Activated CD4-positive, alpha-beta T cell treated with anti-CD3 and anti-CD28 coated beads, Interleukin-2, amount 50 U/mL, for 4 hours (primary cell): ENCODE data around the gene IRF2BP1.

ENCODE experiments used
- DNase-seq, 2 experiments: peaks; one replicate each; pipeline ENCODE4 v3.0.0-alpha.2; 2020

Gene IRF2BP1

GRCh38 chr19:45860359-45861259 is 25.3 kb downstream of the IRF2BP1 start:
- DNase-seq: no peak

DNA sequence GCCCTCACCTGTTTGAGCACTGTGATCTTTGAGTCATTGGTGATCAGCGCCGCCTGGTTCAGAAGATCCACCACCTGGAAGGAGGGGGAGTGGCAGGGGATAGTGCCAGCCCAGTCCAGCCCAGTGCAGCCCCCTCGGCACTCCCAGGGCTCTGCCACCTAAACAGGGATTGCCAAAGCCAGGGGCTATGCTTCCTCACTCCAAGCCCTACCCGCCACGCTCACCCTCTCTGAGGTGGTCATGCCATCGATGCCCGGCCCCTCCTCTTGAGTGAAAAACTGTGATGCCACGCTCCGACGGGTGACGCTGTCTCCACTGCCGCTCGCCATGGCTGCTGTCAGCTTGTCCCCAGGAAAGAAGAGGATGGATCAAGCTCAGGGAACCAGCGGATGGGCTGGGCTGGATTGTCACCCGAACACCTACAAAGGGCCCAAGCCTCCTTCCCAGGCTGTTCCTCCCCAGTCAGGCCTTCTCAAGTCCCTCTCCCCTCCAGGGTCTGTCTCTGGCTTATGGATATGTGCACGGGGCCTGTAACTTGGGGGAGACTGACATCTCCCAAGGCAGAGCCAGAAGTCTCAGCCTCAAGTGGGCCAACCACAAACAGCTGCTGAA is 31.7 kb downstream of the IRF2BP1 start:
- DNase-seq: no peak

- no peak for DNase-seq
Measured at GRCh38 chr19:45852983-45853382, 33.0 kb downstream of the IRF2BP1 start.

DNA sequence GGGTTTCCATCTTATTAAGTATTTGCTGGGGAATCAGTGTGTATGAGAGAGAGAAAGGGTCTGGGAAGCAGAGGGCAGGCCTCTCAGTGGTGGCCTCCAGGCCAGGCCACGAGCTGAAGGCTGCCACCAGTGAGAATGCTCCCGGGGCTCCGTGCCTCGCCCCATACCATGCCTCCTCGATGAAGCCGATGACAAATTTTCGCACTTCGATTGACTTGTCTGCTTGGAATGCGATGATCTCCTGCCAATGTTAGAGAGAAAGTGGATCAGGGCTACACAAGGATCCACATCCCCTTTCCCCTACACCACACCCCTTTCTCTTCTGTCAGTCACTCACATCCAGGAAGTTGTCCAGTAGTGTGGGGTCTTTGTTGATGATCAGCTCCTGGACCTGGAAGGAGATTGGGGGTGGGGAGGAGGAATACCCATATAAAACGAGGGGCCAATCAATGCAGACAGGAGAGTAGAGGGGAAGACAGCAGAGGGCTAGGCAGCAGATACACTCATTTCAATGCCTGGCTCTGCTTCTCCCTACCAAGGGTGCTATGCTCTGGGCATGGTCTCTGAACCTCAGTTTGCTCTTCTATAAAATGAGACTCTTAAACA is 33.7 kb downstream of the IRF2BP1 start:
- no peak for DNase-seq

DNA sequence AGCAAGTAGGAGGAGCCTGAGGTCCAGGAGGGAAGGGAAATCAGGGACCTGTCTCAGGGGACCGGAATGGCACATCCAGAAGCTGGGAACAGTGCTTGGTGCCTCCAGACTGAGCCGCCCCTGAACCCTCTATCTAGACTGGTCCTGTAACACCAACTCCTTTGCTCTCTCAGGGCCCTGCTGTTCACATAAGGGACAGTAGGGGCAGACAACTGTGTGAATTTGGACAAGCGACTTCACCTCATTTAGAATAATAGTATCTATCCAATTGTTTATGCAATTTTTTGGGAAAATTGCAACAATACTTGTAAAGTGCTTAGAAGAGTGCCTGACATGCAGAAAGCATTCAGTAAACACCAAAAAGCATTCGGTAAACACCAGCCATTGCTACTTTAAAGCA is 37.0 kb downstream of the IRF2BP1 start:
- DNase-seq: no peak

GRCh38 chr19:45847663-45848062 is 38.3 kb downstream of the IRF2BP1 start:
- no peak for DNase-seq

- no peak for DNase-seq
Measured at GRCh38 chr19:45842198-45842597, 43.7 kb downstream of the IRF2BP1 start.

DNA sequence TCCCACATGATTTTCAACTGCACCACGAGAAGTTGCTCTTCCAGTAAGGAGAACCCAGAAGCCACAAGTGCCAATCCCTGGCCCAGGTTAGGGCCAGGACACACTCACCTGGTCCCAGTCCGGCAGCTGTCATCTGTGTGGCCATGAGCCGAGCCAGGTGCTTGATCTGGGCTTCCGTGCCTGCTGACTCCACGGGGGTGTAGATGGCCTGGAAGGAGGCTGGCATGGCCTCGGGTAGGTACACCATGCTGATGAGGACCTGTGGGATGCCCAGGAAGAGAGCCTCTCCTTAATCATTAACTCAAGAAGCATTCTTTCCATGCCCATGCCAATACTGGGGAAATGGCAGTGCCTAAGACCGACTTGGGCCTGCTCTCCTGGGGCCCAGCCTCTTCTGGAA is 51.0 kb downstream of the IRF2BP1 start:
- no peak for DNase-seq
